B cell (primary cell): ENCODE results near the gene BCAR3. TPM values are rescaled to one million over a fixed set of nuclear protein-coding genes. Genes with fewer than 3 reads are reported as not detected.

ENCODE experiments used
- ATAC-seq: fragments of 200-7000 bp; cut with Tn5 transposase; one replicate; pipeline ENCODE4 v1.10.0; 2021; ENCODE audit warnings: low read depth, mild to moderate bottlenecking, moderate number of reproducible peaks, moderate library complexity
- CTCF ChIA-PET: fragments of 350-600 bp; sonication (Branson Sonifier 250); formaldehyde crosslinking; loops from one replicate; lab custom pipeline; 2021; ENCODE audit warnings: antibody characterized with exemption, inconsistent platforms; lab: Charles Lee
- POLR2A ChIA-PET: fragments of 350-600 bp; sonication (Branson Sonifier 250); formaldehyde crosslinking; loops from one replicate; lab custom pipeline; 2021; ENCODE audit warnings: antibody characterized with exemption; lab: Charles Lee
- DNase-seq: peaks from one replicate; pipeline ENCODE4 v3.0.0; 2013
- H2AFZ ChIP-seq: 2 replicates; pipeline ENCODE4 v1.6.1; 2012; ENCODE audit warnings: mild to moderate bottlenecking, low read depth, low read length; ENCODE audit not compliant: insufficient read depth, poor library complexity, severe bottlenecking
- H3K27ac ChIP-seq, 2 donors: 1 replicate in 1 of 2; 2 replicates in 1 of 2; pipeline ENCODE4 v1.5.1; 2012 to 2013; ENCODE audit warnings: low read length in 2 of 2, mild to moderate bottlenecking in 2 of 2, moderate library complexity in 1 of 2
- H3K27me3 ChIP-seq, 4 experiments: fragments of 200-600 bp in 1 of 4; sonication (generic) in 1 of 4; replicated peaks in 1 of 4; 1 replicate in 2 of 4; 2 replicates in 2 of 4; pipeline versions ENCODE4 v1.6.1 to v1.7.0; 2013 to 2016; ENCODE audit warnings: low read length in 3 of 4, mild to moderate bottlenecking in 2 of 4, mixed read lengths in 1 of 4, moderate library complexity in 1 of 4; ENCODE audit not compliant: insufficient read depth in 4 of 4, control insufficient read depth in 3 of 4; ENCODE audit errors: control extremely low read depth in 1 of 4
- H3K36me3 ChIP-seq, 2 experiments: replicated peaks in 1 of 2; 1 replicate in 1 of 2; 2 replicates in 1 of 2; pipeline versions ENCODE4 v1.6.1 to v1.7.1; 2013; ENCODE audit warnings: low read length in 1 of 2; ENCODE audit not compliant: insufficient read depth in 2 of 2, control insufficient read depth in 1 of 2; ENCODE audit errors: control extremely low read depth in 1 of 2, extremely low read depth in 1 of 2
- H3K4me1 ChIP-seq, 2 donors: fragments of 200-600 bp in 1 of 2; sonication (generic) in 1 of 2; 1 replicate in 1 of 2; 2 replicates in 1 of 2; pipeline versions ENCODE4 v1.5.1 to v1.6.1; 2013 to 2017; ENCODE audit warnings: low read length in 2 of 2; ENCODE audit not compliant: control insufficient read depth in 2 of 2, insufficient read depth in 2 of 2
- H3K4me2 ChIP-seq: replicated peaks from 2 replicates; pipeline ENCODE3; 2012; ENCODE audit warnings: mild to moderate bottlenecking, low read depth, low read length; ENCODE audit not compliant: poor library complexity, severe bottlenecking
- H3K4me3 ChIP-seq, 5 experiments: fragments of 200-600 bp in 1 of 5; sonication (generic) in 1 of 5; 1 replicate in 3 of 5; 2 replicates in 2 of 5; pipeline versions ENCODE4 v1.5.1 to v1.7.0; 2011 to 2016; ENCODE audit warnings: low read length in 4 of 5, mild to moderate bottlenecking in 4 of 5, low read depth in 2 of 5, control low read depth in 1 of 5, moderate library complexity in 1 of 5; ENCODE audit not compliant: insufficient read depth in 1 of 5; ENCODE audit errors: control extremely low read depth in 1 of 5, extremely low read depth in 1 of 5
- H3K79me2 ChIP-seq: fragments of 200-600 bp; sonication (generic); one replicate; pipeline ENCODE4 v1.6.0; 2016; ENCODE audit warnings: low read length; ENCODE audit not compliant: control insufficient read depth, insufficient read depth
- H3K9ac ChIP-seq: fragments of 200-600 bp; sonication (generic); 2 replicates; pipeline ENCODE4 v1.6.1; 2017; ENCODE audit warnings: mild to moderate bottlenecking, low read length, moderate library complexity
- H3K9me3 ChIP-seq, 3 donors: one replicate each; pipeline versions ENCODE4 v1.6.1 to v1.7.1; 2013; ENCODE audit warnings: low read length in 2 of 3; ENCODE audit not compliant: control insufficient read depth in 2 of 3, insufficient read depth in 1 of 3; ENCODE audit errors: control extremely low read depth in 1 of 3
- H4K20me1 ChIP-seq: 2 replicates; pipeline ENCODE4 v1.6.0; 2012; ENCODE audit warnings: mild to moderate bottlenecking, low read length; ENCODE audit not compliant: insufficient read depth, control insufficient read depth, poor library complexity, severe bottlenecking
- H3K27ac Mint-ChIP-seq: one replicate; pipeline ENCODE4 v1.8.0; 2021; ENCODE audit warnings: mixed read lengths
- H3K27me3 Mint-ChIP-seq: one replicate; pipeline ENCODE4 v1.8.0; 2021; ENCODE audit warnings: mixed read lengths
- H3K4me1 Mint-ChIP-seq: one replicate; pipeline ENCODE4 v1.8.0; 2021; ENCODE audit warnings: mixed read lengths
- H3K4me3 Mint-ChIP-seq: one replicate; pipeline ENCODE4 v1.8.0; 2021; ENCODE audit warnings: mixed read lengths
- H3K9me3 Mint-ChIP-seq: one replicate; pipeline ENCODE4 v1.8.0; 2022; ENCODE audit warnings: mixed read lengths; ENCODE audit not compliant: insufficient read depth
- CTCF ChIP-seq: fragments of 200-600 bp; IDR thresholded peaks from one replicate; pipeline ENCODE4 v1.8.0; 2022; ENCODE audit warnings: antibody characterized with exemption, mild to moderate bottlenecking
- EZH2 ChIP-seq: IDR thresholded peaks from 2 replicates; pipeline ENCODE4 v1.6.1; 2012; ENCODE audit warnings: borderline replicate concordance, low read depth, mild to moderate bottlenecking, moderate library complexity, low read length; ENCODE audit not compliant: insufficient read depth, poor library complexity, severe bottlenecking
- WGBS: methylation state at CpG from one replicate; pipeline ENCODE4 v1.1.5; 2013; ENCODE audit warnings: missing lambda C conversion rate; ENCODE audit not compliant: insufficient coverage; 5-methylcytosine and 5-hydroxymethylcytosine counted together
- intact Hi-C: fragments of 100-400 bp; cut with micrococcal nuclease; formaldehyde crosslinking; loops from one replicate; pipeline ENCODE4 v1.10.0; 2022
- polyA plus RNA-seq: library from polyadenylated mRNA; depleted of rRNA; stranded (reverse); fragments of >200 nt; gene quantifications from 2 replicates; pipeline ENCODE4 v1.2.3, GENCODE V29; 2012
- total RNA-seq, 2 donors: library from RNA; stranded (reverse); fragments of 120-200 nt in 1 of 2; gene quantifications; 1 replicate in 1 of 2; 2 replicates in 1 of 2; pipeline versions ENCODE4 v1.2.3 to v1.2.4, GENCODE V29; 2013 to 2022

The BCAR3 gene
- total and polyA plus RNA-seq, 2 donors (not counting 1 experiment from before 2014, with no cell fraction given) = 6.7 to 13.0 TPM

- ChIA-PET CTCF (no interaction called here), POLR2A (no interaction called here)
- H3K9me3 Mint-ChIP-seq = no peaks in the 10 kb centered on the region
- H3K4me1 ChIP-seq = peaks cover 0 to 22% of the 10 kb centered on the region in 2 donors
- H3K27ac Mint-ChIP-seq = no peak overlapping the region
- no peak overlapping the region for H3K27ac ChIP-seq
- H3K27me3 ChIP-seq = no peaks in the 10 kb centered on the region
- H3K9ac ChIP-seq = no peak overlapping the region
- DNase-seq = no peak
- H3K4me1 Mint-ChIP-seq = peaks cover 37% of the 10 kb centered on the region
- no peaks in the 10 kb centered on the region for H3K9me3 ChIP-seq
- no peaks in the 10 kb centered on the region for H4K20me1 ChIP-seq
- no peaks in the 10 kb centered on the region for H3K36me3 ChIP-seq
- TF ChIP-seq EZH2 (no peak), CTCF (no peak)
- no peak overlapping the region for H2AFZ ChIP-seq
- ATAC-seq = no peak
- no peaks in the 10 kb centered on the region for H3K27me3 Mint-ChIP-seq
- no peak overlapping the region for H3K4me3 ChIP-seq
- intact Hi-C loops = no loop called here
- 78% methylated on average over 1 of the region's 1 CpG for WGBS
- peaks cover 46% of the 10 kb centered on the region for H3K79me2 ChIP-seq
- H3K4me2 ChIP-seq = no peak overlapping the region
- H3K4me3 Mint-ChIP-seq = no peak overlapping the region
These were observed 77.2 kb downstream of the BCAR3 start for GRCh38 chr1:93604411-93604810.

GRCh38 chr1:93603601-93604000 lies 78.0 kb downstream of the BCAR3 start:
- Histone ChIP-seq H3K79me2 (peaks cover 38% of the 10 kb centered on the region), H3K4me3 (no peak overlapping the region), H3K36me3 (no peaks in the 10 kb centered on the region), H3K27me3 (no peaks in the 10 kb centered on the region), H4K20me1 (no peaks in the 10 kb centered on the region), H3K27ac (no peak overlapping the region), H3K4me2 (no peak overlapping the region), H2AFZ (no peak overlapping the region), H3K9ac (no peak overlapping the region), H3K4me1 (peaks cover 0 to 14% of the 10 kb centered on the region in 2 donors), H3K9me3 (no peaks in the 10 kb centered on the region)
- no peak for TF ChIP-seq CTCF
- no peak for TF ChIP-seq EZH2
- Mint-ChIP-seq H3K27me3 (no peaks in the 10 kb centered on the region), H3K9me3 (no peaks in the 10 kb centered on the region), H3K27ac (no peak overlapping the region), H3K4me1 (peaks cover 28% of the 10 kb centered on the region), H3K4me3 (no peak overlapping the region)
- intact Hi-C loops = no loop called here
- WGBS = 94% methylated on average over 2 of the region's 4 CpGs
- ChIA-PET POLR2A (no interaction called here), CTCF (no interaction called here)
- ATAC-seq (no peak), DNase-seq (no peak)
